Fibroblast of lung (primary cell): ENCODE data around the gene CD7. TPM values are rescaled to one million over a fixed set of nuclear protein-coding genes. Genes with fewer than 3 reads are reported as not detected.

ENCODE experiments used
- DNase-seq, 2 donors: peaks; one replicate each; pipeline versions ENCODE4 v3.0.0 to v3.0.0-alpha.2; 2010; ENCODE audit warnings: low read depth in 2 of 2
- H2AFZ ChIP-seq: 2 replicates; pipeline ENCODE4 v1.5.1; 2012; ENCODE audit warnings: low read length, control low read depth, inconsistent platforms
- H3K27ac ChIP-seq: 2 replicates; pipeline ENCODE4 v1.5.1; 2011; ENCODE audit warnings: low read length, control low read depth; ENCODE audit not compliant: insufficient read depth
- H3K27me3 ChIP-seq: 2 replicates; pipeline ENCODE4 v1.5.1; 2011; ENCODE audit warnings: mild to moderate bottlenecking, low read length; ENCODE audit not compliant: control insufficient read depth, insufficient read depth
- H3K36me3 ChIP-seq: 2 replicates; pipeline ENCODE4 v1.5.1; 2011; ENCODE audit warnings: low read length; ENCODE audit not compliant: control insufficient read depth, insufficient read depth
- H3K4me1 ChIP-seq: 2 replicates; pipeline ENCODE4 v1.5.1; 2011; ENCODE audit warnings: low read length; ENCODE audit not compliant: control insufficient read depth, insufficient read depth; ENCODE audit errors: extremely low read depth
- H3K4me2 ChIP-seq: 2 replicates; pipeline ENCODE4 v1.5.1; 2011; ENCODE audit warnings: low read length, control low read depth; ENCODE audit not compliant: insufficient read depth; ENCODE audit errors: extremely low read depth
- H3K4me3 ChIP-seq, 4 experiments: fragments of 200-600 bp in 1 of 4; sonication (generic) in 1 of 4; replicated peaks in 1 of 4; 2 replicates each; pipeline ENCODE4 v1.5.1; 2011 to 2016; ENCODE audit warnings: low read length in 4 of 4, low read depth in 3 of 4, mild to moderate bottlenecking in 3 of 4, control low read depth in 2 of 4, inconsistent platforms in 1 of 4, mixed read lengths in 1 of 4; ENCODE audit not compliant: insufficient read depth in 1 of 4; ENCODE audit errors: control extremely low read depth in 1 of 4
- H3K79me2 ChIP-seq: 2 replicates; pipeline ENCODE4 v1.5.1; 2012; ENCODE audit warnings: mild to moderate bottlenecking, low read length, inconsistent platforms; ENCODE audit not compliant: control insufficient read depth, insufficient read depth
- H3K9ac ChIP-seq: 2 replicates; pipeline ENCODE4 v1.5.1; 2011; ENCODE audit warnings: mild to moderate bottlenecking, low read length, control low read depth; ENCODE audit not compliant: insufficient read depth
- H3K9me3 ChIP-seq: 2 replicates; pipeline ENCODE4 v1.5.1; 2012; ENCODE audit warnings: low read depth, low read length; ENCODE audit not compliant: control insufficient read depth, insufficient read depth
- H4K20me1 ChIP-seq: 2 replicates; pipeline ENCODE4 v1.5.1; 2011; ENCODE audit warnings: low read length; ENCODE audit not compliant: control insufficient read depth, insufficient read depth; ENCODE audit errors: extremely low read depth
- CTCF ChIP-seq, 2 donors: IDR thresholded peaks in 1 of 2; conservative IDR thresholded peaks in 1 of 2; 1 replicate in 1 of 2; 2 replicates in 1 of 2; pipeline ENCODE4 v1.5.1; 2011 to 2012; ENCODE audit warnings: low read length in 2 of 2, control low read depth in 1 of 2, inconsistent platforms in 1 of 2, low read depth in 1 of 2, mild to moderate bottlenecking in 1 of 2
- EZH2 ChIP-seq: IDR thresholded peaks from 2 replicates; pipeline ENCODE4 v1.5.1; 2012; ENCODE audit warnings: low read length, control low read depth, mild to moderate bottlenecking; ENCODE audit errors: missing control alignments
- polyA plus RNA-seq, 2 donors: library from polyadenylated mRNA; depleted of rRNA in 1 of 2; stranded (reverse) in 1 of 2; unstranded in 1 of 2; fragments of >200 nt; gene quantifications; 2 replicates each; pipeline ENCODE4 v1.2.1, GENCODE V29; 2011 to 2012; ENCODE audit warnings: missing spikeins in 1 of 2
- total RNA-seq: library from RNA; depleted of rRNA; stranded (reverse); fragments of >200 nt; gene quantifications from 2 replicates; pipeline ENCODE4 v1.2.1, GENCODE V29; 2014

The CD7 gene
- total and polyA plus RNA-seq, 2 donors (not counting 1 experiment from before 2014, with no cell fraction given), result 0.17 TPM; not detected in 1

- Histone ChIP-seq H3K36me3 (peaks cover 23% of the 10 kb centered on the region), H3K27ac (no peak overlapping the region), H3K27me3 (no peaks in the 10 kb centered on the region), H4K20me1 (peaks cover 13% of the 10 kb centered on the region), H3K4me3 (peak overlapping the region in 1 of 4 experiments; percentile 14), H3K9me3 (no peaks in the 10 kb centered on the region), H2AFZ (no peak overlapping the region), H3K9ac (no peak overlapping the region), H3K79me2 (peaks cover 77% of the 10 kb centered on the region), H3K4me1 (peaks cover 28% of the 10 kb centered on the region), H3K4me2 (no peak overlapping the region)
- TF ChIP-seq EZH2, result no peak
- no peak for TF ChIP-seq CTCF (conservative IDR thresholded peaks at IDR 0.05 in 1 of 2, IDR thresholded peaks at IDR 0.05 in 1 of 2; ENCODE audit: low read depth in 1 of 2, low read length in 2 of 2)
- no peak for DNase-seq
These were observed 47.4 kb downstream of the CD7 start for GRCh38 chr17:82269882-82270500.

- Histone ChIP-seq H3K36me3 (peaks cover 25% of the 10 kb centered on the region), H3K9me3 (no peaks in the 10 kb centered on the region), H3K4me3 (no peak overlapping the region), H3K27ac (no peak overlapping the region), H4K20me1 (peaks cover 13% of the 10 kb centered on the region), H3K9ac (no peak overlapping the region), H3K4me1 (peaks cover 28% of the 10 kb centered on the region), H3K4me2 (no peak overlapping the region), H3K27me3 (no peaks in the 10 kb centered on the region), H2AFZ (no peak overlapping the region), H3K79me2 (peaks cover 84% of the 10 kb centered on the region)
- no peak for DNase-seq
- no peak for TF ChIP-seq EZH2
- no peak for TF ChIP-seq CTCF (conservative IDR thresholded peaks at IDR 0.05 in 1 of 2, IDR thresholded peaks at IDR 0.05 in 1 of 2; ENCODE audit: low read depth in 1 of 2, low read length in 2 of 2)
These were observed 48.1 kb downstream of the CD7 start for GRCh38 chr17:82269138-82269881.

- peak; percentile 96 for DNase-seq
- H3K36me3 ChIP-seq, result peaks cover 34% of the 10 kb centered on the region
- H3K79me2 ChIP-seq, result peaks cover 95% of the 10 kb centered on the region
- H3K27me3 ChIP-seq, result no peaks in the 10 kb centered on the region
- peak overlapping the region; percentile 83 for H3K4me2 ChIP-seq
- H3K9me3 ChIP-seq, result no peaks in the 10 kb centered on the region
- no peak overlapping the region for H2AFZ ChIP-seq
- peaks cover 28% of the 10 kb centered on the region for H3K4me1 ChIP-seq
- peak overlapping the region; percentile 66 for H3K27ac ChIP-seq
- peak overlapping the region; percentile 29 for H3K9ac ChIP-seq
- peaks cover 13% of the 10 kb centered on the region for H4K20me1 ChIP-seq
- no peak for TF ChIP-seq CTCF (conservative IDR thresholded peaks at IDR 0.05 in 1 of 2, IDR thresholded peaks at IDR 0.05 in 1 of 2; ENCODE audit: low read depth in 1 of 2, low read length in 2 of 2)
- TF ChIP-seq EZH2, result no peak
- H3K4me3 ChIP-seq, result peak overlapping the region in 2 of 4 experiments; percentile 1 to 40
These were observed 49.6 kb downstream of the CD7 start for GRCh38 chr17:82267575-82268379.
